ENCODE measurements around the gene PMM1.
"Not testable (repeated sequence)": the region's sequence is repeated elsewhere in the genome, so short reads cannot be mapped to it uniquely, and the experiment has no call there.

PMM1 gene

DNA sequence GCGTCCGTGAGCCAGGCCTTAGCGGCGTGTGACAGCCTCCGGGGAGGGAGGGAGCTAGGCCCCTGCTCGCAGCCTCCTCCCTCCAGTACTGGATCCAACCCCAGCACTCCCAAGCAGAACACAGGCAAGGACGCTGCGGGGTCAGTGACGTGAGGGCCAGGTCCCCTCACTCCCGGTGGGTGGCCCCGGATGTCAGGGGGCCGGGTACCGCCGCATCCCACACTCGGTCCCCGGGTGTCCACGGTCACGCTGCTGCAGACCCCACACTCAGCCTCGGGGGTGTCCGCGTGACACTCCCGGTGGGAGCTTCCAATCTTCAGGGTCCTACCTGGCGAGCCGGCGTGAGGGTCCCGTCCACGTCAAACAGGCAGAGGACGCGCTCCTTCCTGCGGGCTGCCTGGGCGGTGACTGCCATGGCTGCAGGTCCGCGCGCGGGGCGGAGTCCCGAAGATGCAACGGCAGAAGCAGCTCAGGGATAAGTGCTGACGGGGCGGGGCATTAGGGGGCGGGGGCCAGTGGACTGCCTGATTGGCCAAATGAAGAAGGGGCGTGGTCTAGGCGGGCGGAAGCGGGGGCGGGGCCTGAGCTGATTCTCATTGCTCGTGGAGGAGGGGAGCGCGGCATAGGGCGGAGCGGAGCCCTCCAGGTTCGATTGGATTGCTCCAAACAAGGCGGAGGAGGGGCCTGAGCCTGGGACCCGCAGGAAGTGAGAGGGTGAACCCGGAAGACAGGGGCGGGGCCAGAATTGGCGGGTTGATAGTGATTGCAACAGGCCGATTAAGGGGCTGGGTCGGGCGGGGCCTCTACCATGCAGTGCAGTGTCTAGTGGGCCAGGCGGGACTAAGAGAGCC is at the start of gene PMM1:
Gene PMM1 (minus strand): TSS at position 450 of the 851 bp plus-strand sequence. CDS start 35 bp downstream, at position 415.
- DNase-seq = peak; percentile 54

DNA sequence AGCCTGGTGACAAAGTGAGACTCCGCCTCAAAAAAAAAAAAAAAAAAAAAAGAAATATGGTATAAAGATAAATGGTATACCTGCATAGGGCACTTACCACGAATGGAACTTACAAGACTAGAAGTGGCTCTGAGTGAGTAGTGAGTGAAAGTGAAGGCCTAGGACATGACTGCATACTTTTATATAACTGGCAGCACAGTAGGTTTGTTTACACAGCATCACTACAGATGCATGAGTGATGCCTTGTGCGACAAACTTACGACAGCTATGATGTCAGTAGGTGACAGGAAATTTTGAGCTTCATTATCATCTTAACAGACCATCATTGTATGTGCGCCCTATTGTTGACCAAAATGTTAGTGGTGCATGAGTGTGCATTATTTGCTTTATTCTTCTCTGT is 49.1 kb upstream of the PMM1 start:
- DNase-seq = no peak

DNA sequence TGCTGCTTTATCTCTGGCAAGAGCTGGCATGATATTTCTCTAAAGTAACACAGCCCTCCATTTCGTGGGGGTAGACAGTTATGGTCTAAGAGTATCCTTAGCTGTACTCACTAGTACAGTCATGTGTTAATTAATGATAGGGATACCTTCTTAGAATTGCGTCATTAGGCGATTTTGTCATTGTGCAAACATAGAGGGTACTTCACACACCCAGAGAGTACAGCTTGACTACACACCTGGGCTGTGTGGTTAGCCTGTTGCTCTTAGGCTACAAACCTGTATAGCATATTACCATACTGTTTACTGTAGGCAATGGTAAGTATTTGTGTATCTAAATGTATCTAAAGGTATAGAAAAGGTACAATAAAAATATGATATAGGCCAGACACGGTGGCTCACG is 48.5 kb upstream of the PMM1 start:
- DNase-seq = no peak

- not testable (repeated sequence) for DNase-seq
Measured at GRCh38 chr22:41637623-41638022, 48.0 kb upstream of the PMM1 start.

GRCh38 chr22:41636467-41636866 is 46.8 kb upstream of the PMM1 start:
- no peak for DNase-seq

DNA sequence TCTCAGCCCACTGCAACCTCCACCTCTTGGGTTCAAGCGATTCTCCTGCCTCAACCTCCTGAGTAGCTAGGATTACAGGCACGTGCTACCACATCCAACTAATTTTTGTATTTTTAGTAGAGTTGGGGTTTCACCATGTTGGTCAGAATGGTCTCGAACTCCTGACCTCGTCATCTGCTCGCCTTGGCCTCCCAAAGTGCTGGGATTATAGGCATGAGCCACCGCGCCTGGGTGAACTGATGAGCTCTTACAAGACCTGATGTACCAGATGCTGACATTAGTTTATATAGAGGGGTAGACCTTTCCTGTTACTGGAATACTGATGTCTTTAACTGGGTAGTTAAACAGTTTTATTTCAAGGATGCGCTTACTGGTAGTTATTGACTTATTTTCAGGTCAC is 45.0 kb upstream of the PMM1 start:
- DNase-seq = not testable (repeated sequence)

DNA sequence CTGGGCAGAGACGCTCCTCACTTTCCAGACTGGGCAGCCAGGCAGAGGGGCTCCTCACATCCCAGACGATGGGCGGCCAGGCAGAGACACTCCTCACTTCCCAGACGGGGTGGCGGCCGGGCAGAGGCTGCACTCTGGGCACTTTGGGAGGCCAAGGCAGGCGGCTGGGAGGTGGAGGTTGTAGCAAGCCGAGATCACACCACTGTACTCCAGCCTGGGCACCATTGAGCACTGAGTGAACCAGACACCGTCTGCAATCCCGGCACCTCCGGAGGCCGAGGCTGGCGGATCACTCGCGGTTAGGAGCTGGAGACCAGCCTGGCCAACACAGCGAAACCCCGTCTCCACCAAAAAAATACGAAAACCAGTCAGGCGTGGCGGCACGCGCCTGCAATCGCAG is 42.0 kb upstream of the PMM1 start:
- not testable (repeated sequence) for DNase-seq

- not testable (repeated sequence) for DNase-seq
Measured at GRCh38 chr22:41631115-41631514, 41.5 kb upstream of the PMM1 start.

DNA sequence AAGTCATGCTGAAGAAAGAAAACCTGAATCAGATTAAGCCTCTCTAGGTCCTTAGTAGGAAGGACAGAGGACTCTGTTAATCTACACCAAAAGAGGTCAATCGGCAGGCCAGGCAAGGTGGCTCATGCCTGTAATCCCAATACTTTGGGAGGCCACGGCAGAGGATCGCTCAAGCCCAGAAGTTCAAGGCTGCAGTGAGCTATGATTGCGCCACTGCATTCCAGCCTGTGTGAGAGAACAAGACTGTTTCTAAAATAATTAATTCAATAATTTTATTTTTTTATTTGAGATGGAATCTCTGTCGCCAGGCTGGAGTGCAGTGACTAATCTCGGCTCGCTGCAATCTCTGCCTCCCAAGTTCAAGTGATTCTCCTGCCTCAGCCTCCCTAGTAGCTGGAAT is 35.9 kb upstream of the PMM1 start:
- DNase-seq = no peak

GRCh38 chr22:41621911-41622179 is 32.2 kb upstream of the PMM1 start:
- DNase-seq = no peak

DNA sequence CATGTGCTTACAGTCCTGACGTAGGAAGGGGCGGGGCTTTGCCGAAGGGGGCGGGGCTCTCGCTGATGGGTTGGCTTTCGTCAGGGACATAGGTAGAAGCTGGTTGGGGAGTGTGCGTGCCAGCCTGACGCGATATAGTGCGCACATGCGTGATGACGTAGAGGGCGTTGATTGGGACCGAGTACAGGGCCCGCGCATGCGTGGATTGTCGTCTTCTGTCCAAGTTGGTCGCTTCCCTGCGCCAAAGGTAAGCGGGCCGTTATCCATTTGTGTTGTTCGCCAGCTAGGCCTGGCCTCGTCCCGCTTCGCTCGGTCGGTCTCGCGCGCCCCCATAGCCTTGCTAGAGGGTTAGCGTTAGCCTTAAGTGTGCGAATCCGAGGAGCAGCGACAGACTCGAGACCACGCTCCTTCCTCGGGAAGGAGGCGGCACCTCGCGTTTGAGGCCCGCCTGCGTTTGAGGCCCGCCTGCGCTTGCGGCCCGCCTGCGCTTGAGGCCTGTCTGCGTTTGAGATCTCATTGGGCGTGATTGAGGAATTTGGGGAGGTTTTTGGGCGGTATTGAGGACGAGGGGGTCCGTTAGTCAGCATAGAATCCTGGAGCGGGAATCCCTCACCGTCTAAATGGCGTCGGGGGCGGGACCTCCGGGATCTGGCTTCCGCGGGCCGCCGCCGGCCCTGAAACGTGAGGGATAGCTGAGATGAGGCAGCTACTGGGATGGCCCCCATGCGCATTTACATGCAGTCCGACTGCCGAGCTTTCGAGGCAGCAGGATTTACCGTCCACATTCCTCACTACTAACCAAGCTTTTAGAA is 31.7 kb upstream of the PMM1 start, which contains the start of gene XRCC6:
Gene XRCC6 (plus strand): TSS at position 197 of the 812 bp plus-strand sequence. CDS start 710 bp downstream, outside the sequence.
- DNase-seq = peak; percentile 51

DNA sequence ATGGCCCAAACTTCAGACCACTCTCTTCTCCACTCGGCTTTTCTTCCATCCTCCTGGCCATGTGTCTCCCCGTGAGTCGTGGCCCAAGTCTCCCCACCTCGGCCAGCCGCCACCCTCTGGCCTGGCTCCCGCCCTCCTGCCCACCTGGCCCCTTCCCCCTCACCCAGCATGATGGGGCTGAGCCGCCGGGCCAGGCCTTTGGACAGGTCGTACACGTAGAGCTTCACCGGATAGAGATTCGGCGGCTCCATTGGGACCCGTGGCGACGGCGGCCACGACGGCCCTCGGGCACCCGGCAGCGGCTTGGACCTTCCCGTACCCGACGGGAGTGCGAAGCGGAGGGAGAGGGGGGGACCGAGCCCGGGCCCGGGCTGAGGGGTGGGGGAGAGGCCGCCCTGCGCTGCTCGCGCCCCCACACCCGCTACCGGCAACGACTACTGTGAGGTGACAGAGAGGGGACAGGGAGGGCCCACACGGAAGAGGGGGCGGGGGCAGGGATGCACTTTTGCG is 31.0 kb upstream of the PMM1 start, which contains the start of gene DESI1:
Gene DESI1 (minus strand): TSS at position 455 of the 510 bp plus-strand sequence. CDS start 204 bp downstream, at position 251.
- peak; percentile 51 for DNase-seq

GRCh38 chr22:41619979-41620588 is 30.4 kb upstream of the PMM1 start:
- no peak for DNase-seq

DNA sequence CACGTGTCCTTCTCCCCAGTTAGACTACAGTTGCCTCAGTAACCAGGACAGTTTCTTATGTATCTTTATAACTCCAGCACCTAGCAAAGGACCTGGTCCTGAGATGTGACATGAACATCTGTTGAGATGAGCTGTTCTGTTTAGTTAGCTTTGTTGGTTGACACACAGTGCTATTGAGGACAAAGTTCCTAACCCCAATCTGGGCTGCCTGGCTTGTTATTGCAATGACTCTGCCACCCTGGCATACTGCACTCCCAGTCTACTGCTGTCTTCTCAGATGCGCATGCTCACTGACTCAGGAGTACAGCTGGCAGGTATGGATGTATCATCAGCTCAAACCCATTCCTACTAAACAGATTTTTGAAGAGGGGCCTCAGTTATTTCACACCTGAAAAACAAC is 23.8 kb upstream of the PMM1 start:
- DNase-seq = no peak

GRCh38 chr22:41612603-41613306 is 23.1 kb upstream of the PMM1 start:
- DNase-seq = no peak

GRCh38 chr22:41608386-41608785 is 18.7 kb upstream of the PMM1 start:
- no peak for DNase-seq

DNA sequence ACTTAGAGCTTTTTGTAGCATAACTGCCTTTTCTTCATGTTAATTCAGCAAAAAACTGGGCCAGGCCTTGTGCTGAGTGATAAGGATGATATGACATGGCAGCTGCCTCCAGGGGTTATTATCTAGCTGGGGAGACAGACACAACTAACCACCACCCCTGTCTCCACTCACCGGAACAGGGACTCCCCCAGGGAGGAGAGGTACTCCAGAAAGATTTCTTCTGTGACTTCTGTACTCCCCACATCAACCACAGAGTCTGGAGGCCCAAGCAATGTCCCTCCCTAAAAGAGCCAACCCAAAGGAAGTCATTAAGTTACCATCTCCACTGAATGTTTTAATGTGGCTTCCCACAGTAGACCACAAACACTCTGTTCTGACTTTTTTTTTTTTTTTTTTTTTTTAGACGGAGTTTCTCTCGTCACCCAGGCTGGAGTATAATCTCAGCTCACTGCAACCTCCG is 14.3 kb upstream of the PMM1 start:
- no peak for DNase-seq

GRCh38 chr22:41600976-41601375 is 11.3 kb upstream of the PMM1 start:
- DNase-seq = no peak

GRCh38 chr22:41598891-41599635 is 9.4 kb upstream of the PMM1 start:
- no peak for DNase-seq

- no peak for DNase-seq
Measured at GRCh38 chr22:41598081-41598480, 8.4 kb upstream of the PMM1 start.

DNA sequence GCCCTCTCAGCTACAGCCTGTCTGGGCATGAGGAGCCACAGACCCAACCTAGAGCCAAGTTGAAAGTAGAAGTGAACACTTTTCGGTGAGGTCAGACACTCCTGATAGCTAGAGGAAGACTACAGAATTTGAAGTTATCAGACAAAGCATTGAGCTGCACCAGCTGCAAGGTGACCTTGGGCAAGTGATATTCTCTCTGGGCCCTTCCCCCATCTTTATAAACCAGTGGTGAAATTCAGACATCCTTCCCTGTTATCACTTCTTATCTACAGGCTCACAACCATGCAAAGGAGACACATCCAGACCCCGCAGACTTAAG is 8.0 kb upstream of the PMM1 start:
- no peak for DNase-seq

All from cortex of kidney (tissue), 1 donor.